MCF 10A (cell line): ENCODE measurements around the gene PPP3CB. TPM values are rescaled to one million over a fixed set of nuclear protein-coding genes. Genes with fewer than 3 reads are reported as not detected.

Source experiments
- BruUV-seq: library from RNA; stranded (reverse); fragments of 400-500 nt; replicated peaks from 2 replicates; lab custom pipeline; 2021; lab: Mats Ljungman, UMichigan
- CTCF ChIA-PET: fragments of 300-600 bp; sonication (Branson Sonifier 250); formaldehyde crosslinking; extraction: SDS; loops from one replicate; lab custom pipeline; 2021; ENCODE audit warnings: antibody characterized with exemption, inconsistent platforms; lab: Yijun Ruan, JAX
- POLR2A ChIA-PET: fragments of 300-600, 350-650 bp; sonication (Branson Sonifier 250); formaldehyde crosslinking; extraction: SDS; loops from one replicate; lab custom pipeline; 2020; ENCODE audit warnings: antibody characterized with exemption, inconsistent platforms; lab: Yijun Ruan, JAX
- DNase-seq: peaks from one replicate; pipeline ENCODE4 v3.0.0-alpha.2; 2018; ENCODE audit not compliant: unreplicated experiment
- H3K27ac Mint-ChIP-seq: one replicate; pipeline ENCODE4 v1.8.0; 2022; ENCODE audit warnings: mild to moderate bottlenecking, low read depth, mixed read lengths; ENCODE audit not compliant: unreplicated experiment
- H3K27me3 Mint-ChIP-seq: one replicate; pipeline ENCODE4 v1.8.0; 2022; ENCODE audit warnings: mixed read lengths; ENCODE audit not compliant: insufficient read depth, unreplicated experiment
- H3K36me3 Mint-ChIP-seq: one replicate; pipeline ENCODE4 v1.8.0; 2022; ENCODE audit warnings: mild to moderate bottlenecking, moderate library complexity, mixed read lengths; ENCODE audit not compliant: insufficient read depth, unreplicated experiment
- H3K4me1 Mint-ChIP-seq: one replicate; pipeline ENCODE4 v1.8.0; 2022; ENCODE audit warnings: mixed read lengths; ENCODE audit not compliant: insufficient read depth, unreplicated experiment
- H3K4me3 Mint-ChIP-seq: one replicate; pipeline ENCODE4 v1.8.0; 2022; ENCODE audit warnings: mild to moderate bottlenecking, moderate library complexity, mixed read lengths; ENCODE audit not compliant: unreplicated experiment
- H3K9me3 Mint-ChIP-seq: one replicate; pipeline ENCODE4 v1.8.0; 2022; ENCODE audit warnings: mixed read lengths; ENCODE audit not compliant: unreplicated experiment
- CTCF ChIP-seq: fragments of 200-600 bp; IDR thresholded peaks from one replicate; pipeline ENCODE4 v1.8.0; 2022; ENCODE audit warnings: antibody characterized with exemption, mild to moderate bottlenecking; ENCODE audit not compliant: unreplicated experiment
- intact Hi-C: fragments of 100-400 bp; cut with micrococcal nuclease; formaldehyde crosslinking; loops from 2 replicates; pipeline ENCODE4 v1.14.1; 2022
- total RNA-seq: library from RNA; stranded (reverse); gene quantifications from 2 replicates; pipeline ENCODE4 v1.2.3, GENCODE V29; 2022

PPP3CB gene
- total RNA-seq, 1 experiment from 2014 or later: 37.4 TPM

GRCh38 chr10:73480158-73480557 is 15.7 kb downstream of the PPP3CB start:
- CTCF ChIA-PET: interaction anchor here (0.6 kb wide), 1 partner anchor 64 kb away, joined by 4 read pairs; no protein-coding TSS in a partner anchor

GRCh38 chr10:73478636-73479035 is 17.2 kb downstream of the PPP3CB start:
- no peaks in the 10 kb centered on the region for H3K9me3 Mint-ChIP-seq
- peaks cover 6% of the 10 kb centered on the region for H3K4me1 Mint-ChIP-seq
- no peak for DNase-seq
- intact Hi-C loops: no loop called here
- H3K4me3 Mint-ChIP-seq: no peak overlapping the region
- POLR2A ChIA-PET: interaction anchor here (0.9 kb wide), 2 partner anchors 15 to 16 kb away, joined by 3 to 4 read pairs; no protein-coding TSS in a partner anchor
- no peak for TF ChIP-seq CTCF
- TSS peak; percentile 8 for BruUV-seq
- CTCF ChIA-PET: no interaction called here
- no peak overlapping the region for H3K27ac Mint-ChIP-seq
- H3K27me3 Mint-ChIP-seq: no peaks in the 10 kb centered on the region
- H3K36me3 Mint-ChIP-seq: peaks cover 39% of the 10 kb centered on the region

More at GRCh38 chr10:73480158-73480557, 15.7 kb downstream of the PPP3CB start:
- Mint-ChIP-seq H3K27me3 (no peaks in the 10 kb centered on the region), H3K4me1 (peaks cover 6% of the 10 kb centered on the region), H3K27ac (peak overlapping the region; percentile 42), H3K4me3 (no peak overlapping the region), H3K9me3 (no peaks in the 10 kb centered on the region), H3K36me3 (peaks cover 35% of the 10 kb centered on the region)
- no TSS peak for BruUV-seq
- POLR2A ChIA-PET: interaction anchor here (1.6 kb wide), 2 partner anchors 12 to 14 kb away, joined by 4 to 7 read pairs; no protein-coding TSS in a partner anchor
- intact Hi-C loops: no loop called here
- no peak for TF ChIP-seq CTCF
- DNase-seq: peak; percentile 22

GRCh38 chr10:73471226-73471625 is 24.6 kb downstream of the PPP3CB start:
- Mint-ChIP-seq H3K4me1 (no peaks in the 10 kb centered on the region), H3K36me3 (peaks cover 62% of the 10 kb centered on the region)
- no TSS peak for BruUV-seq

GRCh38 chr10:73469579-73469978 is 26.2 kb downstream of the PPP3CB start:
- TF ChIP-seq CTCF: no peak
- Mint-ChIP-seq H3K36me3 (peaks cover 58% of the 10 kb centered on the region), H3K27ac (peak overlapping the region; percentile 50), H3K4me1 (no peaks in the 10 kb centered on the region), H3K4me3 (no peak overlapping the region), H3K9me3 (no peaks in the 10 kb centered on the region), H3K27me3 (no peaks in the 10 kb centered on the region)
- CTCF ChIA-PET: no interaction called here
- POLR2A ChIA-PET: interaction anchor here (0.5 to 1.2 kb wide), 5 partner anchors 11 to 685 kb away, joined by 3 to 4 read pairs (median 3); no protein-coding TSS in a partner anchor
- intact Hi-C loops: no loop called here
- no peak for DNase-seq
- no TSS peak for BruUV-seq

More at GRCh38 chr10:73471226-73471625, 24.6 kb downstream of the PPP3CB start:
- no peak for DNase-seq
- no peaks in the 10 kb centered on the region for H3K9me3 Mint-ChIP-seq
- intact Hi-C loops: no loop called here
- TF ChIP-seq CTCF: no peak
- no peak overlapping the region for H3K27ac Mint-ChIP-seq
- H3K4me3 Mint-ChIP-seq: no peak overlapping the region
- ChIA-PET CTCF (interaction anchor here (0.7 kb wide), 1 partner anchor 100 kb away, joined by 3 read pairs; no protein-coding TSS in a partner anchor), POLR2A (no interaction called here)
- no peaks in the 10 kb centered on the region for H3K27me3 Mint-ChIP-seq
